Measurements from ENCODE around the gene MUC4.

DNA sequence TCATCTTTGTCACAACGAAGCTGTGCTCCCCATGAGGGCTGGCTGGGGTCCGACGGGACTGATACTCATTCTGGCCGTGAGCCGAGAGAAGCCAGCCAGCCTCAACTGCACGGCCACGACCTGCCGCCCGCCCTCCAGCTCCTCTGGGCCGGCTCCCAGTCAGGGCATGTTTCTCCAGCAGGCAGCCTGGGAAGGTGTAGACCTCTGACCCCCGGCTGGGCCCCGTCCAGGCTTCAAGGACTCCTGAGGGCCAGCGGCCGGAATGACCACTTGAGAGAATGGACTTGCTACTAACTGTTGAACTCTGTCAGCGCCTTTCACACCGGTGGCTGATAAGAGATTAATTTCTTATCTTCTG, 18.1 kb upstream of the MUC4 start:
- TF ChIP-seq ZNF24 (IDR thresholded peaks at IDR 0.05) (no peak), ZNF592 (IDR thresholded peaks at IDR 0.05) (no peak), NR2C2 (CRISPR knock-in tag; IDR thresholded peaks at IDR 0.05) (no peak), NR2C2 (tag; IDR thresholded peaks at IDR 0.05) (no peak), JUND (IDR thresholded peaks at IDR 0.05; ENCODE audit: borderline replicate concordance, low read depth, low read length) (no peak), JUND (tag; IDR thresholded peaks at IDR 0.05; ENCODE audit: borderline replicate concordance, low read depth, low read length) (no peak), HMG20A (CRISPR knock-in tag; conservative IDR thresholded peaks at IDR 0.05) (no peak), POLR2A (conservative IDR thresholded peaks at IDR 0.05) (no peak), GATAD2B (IDR thresholded peaks at IDR 0.05; ENCODE audit: borderline replicate concordance) (no peak)
- TF ChIP-seq, protein P1, sequence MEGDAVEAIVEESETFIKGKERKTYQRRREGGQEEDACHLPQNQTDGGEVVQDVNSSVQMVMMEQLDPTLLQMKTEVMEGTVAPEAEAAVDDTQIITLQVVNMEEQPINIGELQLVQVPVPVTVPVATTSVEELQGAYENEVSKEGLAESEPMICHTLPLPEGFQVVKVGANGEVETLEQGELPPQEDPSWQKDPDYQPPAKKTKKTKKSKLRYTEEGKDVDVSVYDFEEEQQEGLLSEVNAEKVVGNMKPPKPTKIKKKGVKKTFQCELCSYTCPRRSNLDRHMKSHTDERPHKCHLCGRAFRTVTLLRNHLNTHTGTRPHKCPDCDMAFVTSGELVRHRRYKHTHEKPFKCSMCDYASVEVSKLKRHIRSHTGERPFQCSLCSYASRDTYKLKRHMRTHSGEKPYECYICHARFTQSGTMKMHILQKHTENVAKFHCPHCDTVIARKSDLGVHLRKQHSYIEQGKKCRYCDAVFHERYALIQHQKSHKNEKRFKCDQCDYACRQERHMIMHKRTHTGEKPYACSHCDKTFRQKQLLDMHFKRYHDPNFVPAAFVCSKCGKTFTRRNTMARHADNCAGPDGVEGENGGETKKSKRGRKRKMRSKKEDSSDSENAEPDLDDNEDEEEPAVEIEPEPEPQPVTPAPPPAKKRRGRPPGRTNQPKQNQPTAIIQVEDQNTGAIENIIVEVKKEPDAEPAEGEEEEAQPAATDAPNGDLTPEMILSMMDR (IDR thresholded peaks at IDR 0.05 in 2 of 3, conservative IDR thresholded peaks at IDR 0.05 in 1 of 3; ENCODE audit: insufficient read depth in 2 of 3, low read depth in 1 of 3, low read length in 3 of 3) = no peak
- TF ChIP-seq, protein P2, sequence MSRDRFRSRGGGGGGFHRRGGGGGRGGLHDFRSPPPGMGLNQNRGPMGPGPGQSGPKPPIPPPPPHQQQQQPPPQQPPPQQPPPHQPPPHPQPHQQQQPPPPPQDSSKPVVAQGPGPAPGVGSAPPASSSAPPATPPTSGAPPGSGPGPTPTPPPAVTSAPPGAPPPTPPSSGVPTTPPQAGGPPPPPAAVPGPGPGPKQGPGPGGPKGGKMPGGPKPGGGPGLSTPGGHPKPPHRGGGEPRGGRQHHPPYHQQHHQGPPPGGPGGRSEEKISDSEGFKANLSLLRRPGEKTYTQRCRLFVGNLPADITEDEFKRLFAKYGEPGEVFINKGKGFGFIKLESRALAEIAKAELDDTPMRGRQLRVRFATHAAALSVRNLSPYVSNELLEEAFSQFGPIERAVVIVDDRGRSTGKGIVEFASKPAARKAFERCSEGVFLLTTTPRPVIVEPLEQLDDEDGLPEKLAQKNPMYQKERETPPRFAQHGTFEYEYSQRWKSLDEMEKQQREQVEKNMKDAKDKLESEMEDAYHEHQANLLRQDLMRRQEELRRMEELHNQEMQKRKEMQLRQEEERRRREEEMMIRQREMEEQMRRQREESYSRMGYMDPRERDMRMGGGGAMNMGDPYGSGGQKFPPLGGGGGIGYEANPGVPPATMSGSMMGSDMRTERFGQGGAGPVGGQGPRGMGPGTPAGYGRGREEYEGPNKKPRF (IDR thresholded peaks at IDR 0.05; ENCODE audit: low read depth, low read length) = no peak

Measured in K562 (cell line).